Measurements from ENCODE around the gene EXT2. TPM values are rescaled to one million over a fixed set of nuclear protein-coding genes. Genes with fewer than 3 reads are reported as not detected.

Gene EXT2
- total and polyA plus RNA-seq, 4 donors, result 54.8 to 96.2 (median 74.3) TPM

DNA sequence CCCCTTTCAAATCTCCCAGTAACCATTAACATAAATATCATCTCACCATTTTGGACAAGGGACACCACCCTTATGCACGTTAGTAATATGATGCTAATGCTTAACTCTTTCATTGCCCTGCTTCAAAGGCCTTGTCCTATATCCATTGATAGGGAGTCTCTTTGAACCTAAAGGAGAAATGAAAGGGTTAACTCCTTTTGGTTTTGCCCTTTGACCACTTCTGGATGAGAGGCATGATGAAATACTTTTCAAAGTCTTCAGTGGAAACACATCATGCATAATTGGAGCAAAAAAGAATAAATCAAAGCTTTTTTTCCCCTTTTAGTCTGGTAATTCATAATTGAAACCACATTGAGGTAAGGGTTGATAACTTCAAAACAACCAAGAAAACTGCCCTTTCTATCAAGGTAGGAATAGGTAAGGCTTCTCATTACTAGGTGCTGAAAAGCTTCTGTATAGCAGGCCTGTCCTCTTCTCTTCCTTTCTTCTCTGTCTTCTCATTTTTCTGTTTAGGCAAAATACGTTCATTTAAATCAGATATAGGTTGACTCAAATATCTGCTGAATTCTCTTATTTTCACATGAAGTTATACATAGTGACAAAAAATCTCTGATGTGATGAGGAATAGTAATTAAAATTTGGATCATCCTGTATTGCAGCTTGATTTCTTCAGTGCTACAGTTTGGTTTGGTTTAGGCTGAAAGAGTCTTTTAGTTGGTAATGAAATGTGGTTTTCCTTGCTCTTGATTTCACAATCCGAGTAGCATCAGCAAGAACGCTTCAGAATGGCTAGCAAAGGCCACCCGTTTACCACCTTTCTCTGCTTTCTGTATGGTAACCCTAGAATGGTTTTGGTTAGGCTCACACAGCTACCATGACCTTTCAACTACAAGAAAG lies 94.8 kb downstream of the EXT2 start:
- Histone ChIP-seq H3K27me3 (ENCODE audit: control insufficient read depth, insufficient read depth, low read length) (no peaks in the 10 kb centered on the region), H3K4me3 (ENCODE audit: low read depth, low read length) (no peak overlapping the region), H3K27ac (ENCODE audit: low read depth, low read length) (no peak overlapping the region), H3K4me1 (ENCODE audit: control insufficient read depth, insufficient read depth, low read length) (no peaks in the 10 kb centered on the region), H3K36me3 (ENCODE audit: control insufficient read depth, insufficient read depth, low read length) (no peaks in the 10 kb centered on the region), H3K9me3 (ENCODE audit: control insufficient read depth, insufficient read depth, low read length) (peaks cover 4% of the 10 kb centered on the region)
- 74% methylated on average over 3 of the region's 5 CpGs for WGBS (ENCODE audit: insufficient coverage)
- DNase-seq (ENCODE audit: low read depth in 4 of 6, low spot score in 6 of 6), result no peak

DNA sequence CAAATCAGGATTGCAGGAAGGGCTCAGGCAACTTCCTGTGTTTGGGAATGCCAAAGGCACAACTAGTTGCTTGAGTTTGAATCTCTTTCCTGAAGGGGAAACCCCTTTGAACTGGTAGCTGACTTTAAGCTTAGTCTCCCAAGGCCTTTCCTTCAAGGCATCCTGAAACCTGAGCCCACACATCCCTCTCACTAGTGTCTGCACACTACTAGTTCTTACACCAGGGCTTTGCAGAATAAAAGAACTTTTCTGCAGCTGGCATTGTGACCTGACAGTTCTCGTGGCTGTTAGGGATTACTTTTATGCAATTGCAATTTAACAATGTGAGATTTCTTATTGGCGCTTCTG lies 95.4 kb downstream of the EXT2 start:
- H3K4me1 ChIP-seq (ENCODE audit: control insufficient read depth, insufficient read depth, low read length), result no peaks in the 10 kb centered on the region
- no peak overlapping the region for H3K27ac ChIP-seq (ENCODE audit: low read depth, low read length)
- 92% methylated on average over 2 of the region's 2 CpGs for whole genome bisulfite sequencing (ENCODE audit: insufficient coverage)
- DNase-seq (ENCODE audit: low read depth in 4 of 6, low spot score in 6 of 6), result no peak
- peaks cover 4% of the 10 kb centered on the region for H3K9me3 ChIP-seq (ENCODE audit: control insufficient read depth, insufficient read depth, low read length)
- no peaks in the 10 kb centered on the region for H3K27me3 ChIP-seq (ENCODE audit: control insufficient read depth, insufficient read depth, low read length)
- no peaks in the 10 kb centered on the region for H3K36me3 ChIP-seq (ENCODE audit: control insufficient read depth, insufficient read depth, low read length)
- H3K4me3 ChIP-seq (ENCODE audit: low read depth, low read length), result no peak overlapping the region

DNA sequence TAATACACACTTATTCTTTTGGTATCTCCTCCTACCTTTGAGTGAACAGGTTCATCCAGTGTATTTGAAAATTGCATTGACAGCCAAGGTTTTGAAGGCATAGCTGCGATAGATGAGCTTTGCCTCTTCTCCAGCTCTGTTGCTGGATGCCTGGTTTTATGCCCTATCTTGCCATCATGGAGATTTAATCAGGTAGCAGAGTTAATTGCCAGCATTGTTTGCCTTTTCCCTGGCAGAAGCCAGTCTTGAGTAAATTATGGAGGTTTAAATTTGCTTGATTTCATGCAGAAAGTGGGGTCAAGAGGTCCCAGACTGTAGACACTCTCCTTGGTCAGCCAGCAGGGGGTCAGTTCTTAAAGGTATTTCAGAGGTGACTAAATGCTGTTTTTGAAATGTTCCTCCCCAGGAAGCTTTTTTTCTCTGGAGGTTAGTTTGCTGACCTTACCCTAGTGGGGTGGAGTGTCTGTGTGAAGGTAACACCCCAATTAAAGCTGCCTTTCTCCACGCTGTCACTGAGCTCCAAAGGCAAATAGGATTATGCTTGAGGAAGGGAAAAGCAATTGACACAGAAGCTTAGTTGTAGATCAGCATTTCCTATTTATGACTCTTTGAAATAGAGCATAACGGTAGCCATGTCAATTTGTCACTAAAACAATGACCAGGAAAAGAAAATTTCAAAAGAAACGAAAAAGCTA lies 96.0 kb downstream of the EXT2 start:
- Histone ChIP-seq H3K36me3 (ENCODE audit: control insufficient read depth, insufficient read depth, low read length) (no peaks in the 10 kb centered on the region), H3K27me3 (ENCODE audit: control insufficient read depth, insufficient read depth, low read length) (no peaks in the 10 kb centered on the region), H3K4me1 (ENCODE audit: control insufficient read depth, insufficient read depth, low read length) (no peaks in the 10 kb centered on the region), H3K9me3 (ENCODE audit: control insufficient read depth, insufficient read depth, low read length) (peaks cover 7% of the 10 kb centered on the region), H3K27ac (ENCODE audit: low read depth, low read length) (no peak overlapping the region), H3K4me3 (ENCODE audit: low read depth, low read length) (no peak overlapping the region)
- DNase-seq (ENCODE audit: low read depth in 4 of 6, low spot score in 6 of 6), result no peak
- WGBS (ENCODE audit: insufficient coverage), result 79% methylated on average over 2 of the region's 4 CpGs

DNA sequence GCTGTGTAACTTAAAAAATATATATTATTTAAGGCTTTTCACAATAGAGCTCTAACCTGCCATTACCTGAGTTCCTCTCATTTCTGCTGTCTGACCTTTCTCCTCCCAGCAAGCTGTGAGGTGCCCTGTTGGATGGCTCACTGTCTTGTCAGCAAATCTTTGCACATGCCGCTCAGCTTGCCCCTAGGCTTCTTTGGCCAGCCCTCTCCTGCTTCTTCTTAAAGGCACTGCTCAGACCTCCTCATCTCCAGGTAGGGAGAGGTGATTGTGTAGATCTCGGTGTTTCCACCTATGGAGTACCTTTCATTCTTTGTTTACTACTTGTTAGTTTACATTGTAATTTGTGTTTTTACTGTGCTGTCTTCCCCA lies 96.5 kb downstream of the EXT2 start:
- H3K36me3 ChIP-seq (ENCODE audit: control insufficient read depth, insufficient read depth, low read length), result no peaks in the 10 kb centered on the region
- no CpG with 5 or more reads among the region's 2 CpGs for WGBS (ENCODE audit: insufficient coverage)
- DNase-seq (ENCODE audit: low read depth in 4 of 6, low spot score in 6 of 6), result no peak
- no peak overlapping the region for H3K4me3 ChIP-seq (ENCODE audit: low read depth, low read length)
- H3K27ac ChIP-seq (ENCODE audit: low read depth, low read length), result no peak overlapping the region
- peaks cover 7% of the 10 kb centered on the region for H3K9me3 ChIP-seq (ENCODE audit: control insufficient read depth, insufficient read depth, low read length)
- H3K4me1 ChIP-seq (ENCODE audit: control insufficient read depth, insufficient read depth, low read length), result no peaks in the 10 kb centered on the region
- no peaks in the 10 kb centered on the region for H3K27me3 ChIP-seq (ENCODE audit: control insufficient read depth, insufficient read depth, low read length)

DNA sequence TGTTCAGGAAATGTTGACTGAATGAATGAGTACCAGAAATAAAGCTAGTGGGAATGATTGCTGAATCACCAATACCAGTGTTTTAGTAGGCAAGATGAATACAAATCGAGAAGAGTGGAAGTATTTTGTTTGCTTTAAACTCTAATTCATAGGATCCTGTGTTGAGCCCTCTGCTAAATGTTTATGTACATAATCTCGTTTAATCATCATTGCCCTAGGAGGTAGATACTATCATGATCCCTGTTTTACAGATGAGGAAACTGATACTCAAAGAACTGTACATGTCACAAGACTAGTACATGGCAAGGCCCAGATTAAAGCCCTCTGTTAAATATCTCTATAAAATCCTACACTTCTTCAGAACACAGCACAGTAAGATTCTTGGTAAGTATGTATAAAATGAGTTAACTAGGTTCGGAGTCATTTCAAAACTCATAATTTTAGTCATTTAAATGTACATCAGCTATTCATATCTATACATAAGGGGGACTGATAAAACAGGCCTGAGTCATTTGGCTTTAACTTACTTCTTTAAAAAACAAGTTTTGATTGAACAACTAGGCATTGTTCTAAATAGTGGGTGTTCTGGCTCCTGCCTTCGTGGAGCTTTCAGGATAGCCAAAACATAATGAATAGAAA lies 97.1 kb downstream of the EXT2 start:
- Histone ChIP-seq H3K4me3 (ENCODE audit: low read depth, low read length) (no peak overlapping the region), H3K27me3 (ENCODE audit: control insufficient read depth, insufficient read depth, low read length) (no peaks in the 10 kb centered on the region), H3K4me1 (ENCODE audit: control insufficient read depth, insufficient read depth, low read length) (no peaks in the 10 kb centered on the region), H3K36me3 (ENCODE audit: control insufficient read depth, insufficient read depth, low read length) (no peaks in the 10 kb centered on the region), H3K27ac (ENCODE audit: low read depth, low read length) (no peak overlapping the region), H3K9me3 (ENCODE audit: control insufficient read depth, insufficient read depth, low read length) (peaks cover 7% of the 10 kb centered on the region)
- no peak for DNase-seq (ENCODE audit: low read depth in 4 of 6, low spot score in 6 of 6)
- WGBS (ENCODE audit: insufficient coverage), result 46% methylated on average over 1 of the region's 4 CpGs

DNA sequence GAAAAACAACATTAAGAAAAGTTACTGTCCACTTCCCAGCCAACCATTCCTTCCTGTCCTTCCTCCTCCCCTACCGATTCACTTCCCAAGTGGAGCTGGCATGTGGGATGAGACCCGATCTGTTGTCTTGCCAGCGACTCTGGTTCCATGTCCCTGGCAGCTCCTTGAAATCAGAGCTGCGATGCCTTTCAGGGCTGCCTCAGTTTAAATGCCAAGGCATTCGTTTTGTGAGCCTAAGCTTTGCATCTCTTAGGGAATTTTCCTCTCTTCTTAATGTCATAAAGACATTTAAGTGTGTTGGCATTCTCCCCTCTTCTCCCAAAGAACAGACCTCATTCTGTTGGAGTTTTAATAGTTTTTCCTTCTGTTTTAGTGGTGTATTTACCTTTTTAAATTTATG lies 98.4 kb downstream of the EXT2 start:
- no peaks in the 10 kb centered on the region for H3K4me1 ChIP-seq (ENCODE audit: control insufficient read depth, insufficient read depth, low read length)
- peak in 1 of 6 donors; percentile 76 for DNase-seq (ENCODE audit: low read depth in 4 of 6, low spot score in 6 of 6)
- no peak overlapping the region for H3K27ac ChIP-seq (ENCODE audit: low read depth, low read length)
- peaks cover 4% of the 10 kb centered on the region for H3K9me3 ChIP-seq (ENCODE audit: control insufficient read depth, insufficient read depth, low read length)
- 78% methylated on average over 3 of the region's 5 CpGs for WGBS (ENCODE audit: insufficient coverage)
- no peaks in the 10 kb centered on the region for H3K27me3 ChIP-seq (ENCODE audit: control insufficient read depth, insufficient read depth, low read length)
- no peaks in the 10 kb centered on the region for H3K36me3 ChIP-seq (ENCODE audit: control insufficient read depth, insufficient read depth, low read length)
- H3K4me3 ChIP-seq (ENCODE audit: low read depth, low read length), result no peak overlapping the region

DNA sequence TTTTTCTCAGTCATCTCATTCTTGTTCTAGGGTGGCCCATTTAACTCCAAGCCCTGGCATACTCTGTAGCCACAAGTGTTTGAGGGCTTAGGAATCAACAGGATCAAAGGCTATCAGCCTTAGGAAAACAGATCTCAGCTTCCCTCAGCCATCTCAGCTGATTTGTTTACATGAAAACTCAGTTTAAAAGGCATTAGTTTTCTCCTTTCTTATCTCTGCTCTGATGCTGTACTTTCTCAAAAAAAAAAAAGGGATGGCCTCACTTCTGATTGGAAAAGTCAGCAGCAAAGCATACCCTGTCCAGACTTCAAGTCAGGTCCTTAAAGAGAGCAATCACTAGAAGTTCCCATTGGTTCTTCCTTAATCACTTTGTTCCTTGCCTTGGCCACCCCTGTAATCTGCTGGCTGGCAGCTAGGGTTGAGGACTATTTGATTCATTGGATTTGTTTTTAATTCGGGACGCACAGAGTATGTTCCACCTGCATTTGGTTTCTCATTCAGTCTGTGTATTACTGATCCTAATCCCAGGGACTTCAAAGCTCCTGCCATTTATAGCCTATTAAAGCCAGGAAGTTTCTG lies 102.8 kb downstream of the EXT2 start:
- no peaks in the 10 kb centered on the region for H3K27me3 ChIP-seq (ENCODE audit: control insufficient read depth, insufficient read depth, low read length)
- no peak for DNase-seq (ENCODE audit: low read depth in 4 of 6, low spot score in 6 of 6)
- H3K4me1 ChIP-seq (ENCODE audit: control insufficient read depth, insufficient read depth, low read length), result no peaks in the 10 kb centered on the region
- WGBS (ENCODE audit: insufficient coverage), result 93% methylated on average over 2 of the region's 2 CpGs
- H3K9me3 ChIP-seq (ENCODE audit: control insufficient read depth, insufficient read depth, low read length), result peaks cover 3% of the 10 kb centered on the region
- no peak overlapping the region for H3K27ac ChIP-seq (ENCODE audit: low read depth, low read length)
- no peaks in the 10 kb centered on the region for H3K36me3 ChIP-seq (ENCODE audit: control insufficient read depth, insufficient read depth, low read length)
- H3K4me3 ChIP-seq (ENCODE audit: low read depth, low read length), result no peak overlapping the region

DNA sequence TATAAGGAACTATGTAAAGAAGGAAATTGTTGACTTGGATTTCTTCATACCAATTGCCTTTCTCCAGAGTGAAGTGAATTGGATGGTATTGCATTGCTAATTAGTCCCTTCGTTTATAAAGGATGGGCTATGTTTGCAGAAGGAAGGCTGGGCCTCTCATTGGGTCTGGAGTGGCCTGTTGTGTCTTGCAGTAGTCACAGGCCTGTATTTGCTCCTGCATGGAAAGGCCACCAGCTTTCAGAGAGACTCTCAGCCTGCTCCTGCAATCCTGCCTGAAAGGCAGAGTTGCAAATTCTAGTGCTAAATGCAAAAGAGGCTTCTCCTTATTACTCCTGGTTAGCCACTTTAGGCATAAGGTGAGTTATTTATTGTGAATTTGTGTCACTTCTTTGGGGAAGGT lies 103.8 kb downstream of the EXT2 start:
- no peak overlapping the region for H3K27ac ChIP-seq (ENCODE audit: low read depth, low read length)
- peaks cover 3% of the 10 kb centered on the region for H3K9me3 ChIP-seq (ENCODE audit: control insufficient read depth, insufficient read depth, low read length)
- no peaks in the 10 kb centered on the region for H3K36me3 ChIP-seq (ENCODE audit: control insufficient read depth, insufficient read depth, low read length)
- no peaks in the 10 kb centered on the region for H3K4me1 ChIP-seq (ENCODE audit: control insufficient read depth, insufficient read depth, low read length)
- no peaks in the 10 kb centered on the region for H3K27me3 ChIP-seq (ENCODE audit: control insufficient read depth, insufficient read depth, low read length)
- no CpG with 5 or more reads among the region's 1 CpG for WGBS (ENCODE audit: insufficient coverage)
- DNase-seq (ENCODE audit: low read depth in 4 of 6, low spot score in 6 of 6), result no peak
- no peak overlapping the region for H3K4me3 ChIP-seq (ENCODE audit: low read depth, low read length)

DNA sequence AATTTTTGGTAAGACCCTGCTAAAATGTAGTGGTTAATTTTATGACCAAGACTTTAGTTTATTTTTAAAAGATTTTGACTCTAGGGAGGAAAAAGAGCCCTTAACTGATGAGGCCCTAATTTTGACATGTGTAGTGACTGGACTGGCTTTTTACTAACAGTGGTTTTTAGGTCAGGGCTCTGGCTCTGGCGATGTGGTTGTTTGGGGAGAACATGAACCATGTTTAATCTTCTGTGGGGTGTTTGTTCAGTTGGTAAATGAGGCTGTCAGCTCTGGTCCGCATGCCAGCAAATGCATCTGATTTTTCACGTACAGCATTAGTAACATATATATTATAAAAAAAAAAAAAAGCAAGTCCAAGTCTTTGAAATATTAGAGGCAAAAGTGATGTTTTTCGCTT lies 104.3 kb downstream of the EXT2 start:
- no peak overlapping the region for H3K4me3 ChIP-seq (ENCODE audit: low read depth, low read length)
- 86% methylated on average over 1 of the region's 4 CpGs for WGBS (ENCODE audit: insufficient coverage)
- H3K27me3 ChIP-seq (ENCODE audit: control insufficient read depth, insufficient read depth, low read length), result no peaks in the 10 kb centered on the region

More for the DNA sequence above, 104.3 kb downstream of the EXT2 start:
- H3K27ac ChIP-seq (ENCODE audit: low read depth, low read length), result no peak overlapping the region
- H3K9me3 ChIP-seq (ENCODE audit: control insufficient read depth, insufficient read depth, low read length), result peaks cover 3% of the 10 kb centered on the region
- H3K36me3 ChIP-seq (ENCODE audit: control insufficient read depth, insufficient read depth, low read length), result no peaks in the 10 kb centered on the region
- H3K4me1 ChIP-seq (ENCODE audit: control insufficient read depth, insufficient read depth, low read length), result no peaks in the 10 kb centered on the region
- no peak for DNase-seq (ENCODE audit: low read depth in 4 of 6, low spot score in 6 of 6)

All from spinal cord (tissue), 10 donors.